NCI-H1417 treated with DMSO at 0.1 percent for 48 hours (cell line): Measurements from ENCODE around the gene BPIFB1.

Source experiments
- DNase-seq: peaks from one replicate; lab custom pipeline; 2025; lab: John Stamatoyannopoulos, UW

Gene BPIFB1

DNA sequence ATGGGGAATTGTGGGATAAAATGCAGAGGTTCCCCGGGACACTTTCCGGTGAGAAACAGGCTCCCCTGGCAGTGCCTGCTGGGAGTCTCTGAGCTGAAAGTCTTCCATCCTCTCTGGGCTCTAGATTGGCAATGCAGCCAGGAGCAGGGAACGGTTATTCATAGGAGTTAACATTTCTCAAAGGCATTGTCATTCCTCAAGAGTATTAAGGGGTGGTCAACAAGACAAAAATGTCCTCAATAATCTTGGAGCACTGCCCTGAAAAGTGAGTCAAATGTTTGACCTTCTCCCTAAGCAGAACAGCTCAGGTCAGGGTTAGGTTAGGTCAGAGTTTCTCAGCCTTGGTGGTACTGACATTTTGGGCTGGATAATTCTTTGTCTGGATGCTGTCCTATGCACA, 13.2 kb downstream of the BPIFB1 start:
- no peak for DNase-seq

DNA sequence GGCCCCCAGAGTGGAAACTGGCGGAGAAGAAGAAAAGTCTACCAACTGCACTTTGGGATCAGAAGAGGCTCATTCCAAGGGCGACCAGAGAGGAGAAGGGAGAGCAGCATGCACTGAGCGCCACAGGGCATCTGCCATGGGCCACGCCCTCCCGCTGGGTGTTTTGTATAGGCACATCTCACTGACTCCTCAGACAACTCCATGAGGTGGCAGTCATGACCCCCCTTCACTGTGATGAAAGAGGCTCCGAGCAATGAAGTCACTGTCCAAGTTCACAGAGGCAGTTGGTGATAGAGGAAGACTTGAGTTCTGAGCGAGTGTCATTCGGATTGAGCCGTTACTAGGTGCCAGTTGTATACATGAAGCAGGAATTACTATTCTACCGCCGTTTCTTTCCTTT, 15.4 kb downstream of the BPIFB1 start:
- DNase-seq: no peak

DNA sequence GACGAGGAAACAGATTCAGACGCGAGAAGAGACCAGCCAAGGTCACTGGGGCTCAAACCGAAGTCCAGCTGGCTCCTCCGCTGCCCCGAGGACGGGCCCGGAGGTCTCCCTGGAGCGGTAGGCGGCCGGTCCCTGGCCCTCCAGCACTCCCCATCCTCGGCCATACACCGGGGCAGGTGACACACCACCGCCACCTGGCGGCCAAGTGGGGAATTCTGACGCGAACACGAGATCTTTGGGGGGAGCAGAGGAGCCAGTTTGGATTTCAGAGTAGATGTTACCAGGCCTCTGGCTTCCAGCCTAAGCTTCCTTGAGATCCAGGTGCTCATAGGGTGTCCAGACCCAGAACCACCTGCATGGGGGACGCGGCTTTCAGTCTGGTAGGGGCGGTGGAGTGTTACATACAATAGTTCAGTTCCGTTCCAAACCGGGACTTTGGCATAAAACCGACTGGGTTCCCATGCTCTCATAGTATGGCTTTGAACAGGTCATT, 16.1 kb downstream of the BPIFB1 start:
- DNase-seq: no peak

DNA sequence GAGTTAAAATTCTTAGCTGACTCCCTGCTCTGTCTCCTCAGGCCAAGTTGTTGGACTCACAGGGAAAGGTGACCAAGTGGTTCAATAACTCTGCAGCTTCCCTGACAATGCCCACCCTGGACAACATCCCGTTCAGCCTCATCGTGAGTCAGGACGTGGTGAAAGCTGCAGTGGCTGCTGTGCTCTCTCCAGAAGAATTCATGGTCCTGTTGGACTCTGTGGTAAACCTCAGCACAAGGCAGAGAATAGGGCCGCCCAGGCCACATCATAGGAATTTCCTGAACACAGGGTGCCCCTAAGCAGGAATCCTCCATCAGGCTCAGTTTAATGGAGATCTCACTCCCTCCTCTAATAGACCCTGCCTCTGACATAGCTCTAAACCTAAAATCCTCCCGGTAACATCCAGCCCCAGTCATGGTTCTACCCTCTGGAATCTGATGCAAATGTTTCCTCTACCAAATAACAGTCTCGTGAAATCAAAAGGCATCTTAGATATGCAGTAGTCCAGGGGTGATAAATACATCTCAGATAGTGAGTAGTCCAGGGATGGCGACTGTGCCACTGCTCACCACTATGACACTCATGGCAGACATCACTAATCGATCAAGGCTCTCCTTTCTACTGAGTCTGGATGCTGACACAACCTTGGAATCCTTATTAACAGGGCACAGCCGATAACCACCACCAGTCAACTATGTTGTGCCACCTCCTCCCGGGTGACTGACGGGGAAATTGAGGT, 18.3 kb downstream of the BPIFB1 start:
- DNase-seq: no peak

DNA sequence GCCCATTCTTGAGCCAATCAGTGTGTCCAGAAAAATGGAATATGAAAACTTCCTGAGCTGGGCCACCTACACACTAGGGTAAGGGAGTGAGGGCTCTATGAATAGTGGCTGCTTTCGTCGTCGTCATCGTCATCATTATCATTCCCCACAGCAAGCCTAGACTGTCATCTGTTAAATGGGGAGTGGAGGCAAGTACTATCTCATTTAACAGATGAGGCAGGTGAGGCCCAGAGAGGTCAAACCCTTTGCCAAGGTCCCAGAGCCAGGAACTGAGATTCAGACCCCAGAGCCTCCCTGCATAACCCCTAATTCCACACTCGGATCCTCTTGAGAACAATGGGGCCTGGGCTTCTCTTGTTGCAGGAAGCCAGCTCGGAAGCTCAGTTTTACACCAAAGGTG, 20.6 kb downstream of the BPIFB1 start:
- no peak for DNase-seq

DNA sequence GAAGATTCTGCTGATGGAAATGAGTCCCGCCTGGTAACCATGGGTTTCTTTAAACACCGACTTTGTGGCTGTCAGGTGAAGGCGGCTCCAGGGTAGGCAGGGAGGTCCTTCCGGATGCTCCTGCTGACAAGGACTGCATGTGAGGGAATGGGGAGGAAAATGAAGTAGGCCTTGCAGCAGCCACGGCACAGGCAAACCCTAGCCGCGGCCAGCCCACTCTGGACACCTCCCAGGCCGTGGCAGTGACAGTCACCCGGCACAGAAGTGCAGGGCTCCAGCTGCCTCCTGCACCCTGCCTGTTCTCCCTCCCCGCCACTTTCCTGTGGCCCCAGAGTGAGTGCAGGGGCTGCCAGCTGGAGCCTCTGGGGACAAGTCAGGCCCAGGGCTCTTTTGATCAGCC, 21.0 kb downstream of the BPIFB1 start:
- DNase-seq: no peak

DNA sequence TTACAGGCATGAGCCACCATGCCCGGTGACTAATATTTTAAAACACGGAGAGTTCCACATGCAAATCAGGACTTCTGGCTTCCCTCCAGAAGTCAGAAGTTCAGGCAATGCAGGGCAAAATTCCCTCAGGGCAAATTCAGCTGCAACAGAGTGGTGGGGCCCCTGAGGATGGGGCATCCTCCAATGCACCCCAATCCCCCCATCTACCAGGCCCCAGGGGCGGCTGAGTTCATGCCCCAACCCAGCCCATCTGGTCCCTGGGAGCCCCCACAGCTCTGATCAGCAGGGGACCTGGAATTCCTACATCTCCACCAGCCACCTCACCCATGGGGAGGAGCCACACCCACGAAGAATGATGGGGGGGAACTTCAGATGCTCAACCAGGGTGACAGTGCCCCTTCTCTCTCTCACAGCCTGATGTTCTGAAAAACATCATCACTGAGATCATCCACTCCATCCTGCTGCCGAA, 22.6 kb downstream of the BPIFB1 start:
- no peak for DNase-seq

DNA sequence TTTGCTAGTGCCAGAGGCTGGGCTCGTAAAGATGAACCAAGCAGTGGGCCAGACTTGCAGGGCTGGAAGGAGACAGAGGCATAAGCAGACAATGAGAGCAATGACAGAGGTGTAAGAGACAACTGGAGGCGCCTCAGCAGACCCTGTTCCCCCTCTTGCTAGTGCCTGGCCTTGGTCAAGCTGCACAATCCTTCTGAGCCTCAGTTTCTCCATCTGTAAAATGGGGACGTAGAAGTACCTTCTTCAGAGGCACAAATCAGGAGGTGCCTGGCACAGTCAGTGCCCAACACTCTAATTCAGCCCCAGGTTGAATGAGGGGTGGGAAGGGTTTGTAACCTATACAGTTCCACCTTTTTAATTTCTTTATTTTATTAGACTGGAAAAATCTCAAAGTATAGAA, 23.2 kb downstream of the BPIFB1 start:
- DNase-seq: no peak

DNA sequence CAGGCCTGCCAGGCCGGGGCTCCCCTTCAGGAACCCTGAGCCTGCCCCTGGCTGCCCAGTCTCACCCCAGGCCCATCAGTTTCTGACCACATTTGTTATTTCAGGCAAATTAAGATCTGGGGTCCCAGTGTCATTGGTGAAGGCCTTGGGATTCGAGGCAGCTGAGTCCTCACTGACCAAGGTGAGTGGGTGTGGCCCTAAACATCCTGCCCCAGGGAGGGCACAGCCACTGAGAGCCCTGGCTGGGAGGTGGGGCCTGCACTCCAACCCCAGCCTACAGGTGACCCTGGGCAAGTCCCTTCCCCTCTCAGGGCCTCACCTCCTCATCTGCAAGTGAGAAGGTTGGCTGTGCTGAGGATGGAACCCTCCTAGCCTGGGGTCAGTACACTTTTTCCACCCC, 23.8 kb downstream of the BPIFB1 start:
- no peak for DNase-seq

DNA sequence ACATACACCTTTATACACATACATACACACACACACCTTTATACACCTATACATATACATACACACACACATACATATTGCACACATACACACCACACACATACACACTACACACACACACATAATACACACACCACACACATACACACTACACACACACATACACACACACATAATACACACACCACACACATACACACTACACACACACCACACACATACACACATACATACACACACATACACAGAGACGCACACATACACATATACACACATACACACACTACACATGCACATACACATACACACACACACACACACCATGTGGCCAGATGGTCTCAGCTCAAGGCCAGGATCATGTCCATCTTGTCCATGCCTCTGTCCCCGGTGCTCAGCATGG, 25.7 kb downstream of the BPIFB1 start:
- no peak for DNase-seq

DNA sequence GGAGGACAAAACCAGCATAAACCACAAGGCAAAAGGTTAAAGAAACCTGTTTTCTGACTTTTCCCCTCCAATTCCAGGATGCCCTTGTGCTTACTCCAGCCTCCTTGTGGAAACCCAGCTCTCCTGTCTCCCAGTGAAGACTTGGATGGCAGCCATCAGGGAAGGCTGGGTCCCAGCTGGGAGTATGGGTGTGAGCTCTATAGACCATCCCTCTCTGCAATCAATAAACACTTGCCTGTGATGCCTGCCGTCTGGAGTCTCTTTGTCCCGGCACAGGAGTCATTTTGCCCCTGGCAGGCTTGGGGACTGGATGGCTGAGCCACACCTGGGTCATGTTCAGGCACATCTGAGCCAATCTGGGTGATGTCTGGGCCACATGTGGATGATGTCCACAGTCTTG, 26.6 kb downstream of the BPIFB1 start:
- no peak for DNase-seq

DNA sequence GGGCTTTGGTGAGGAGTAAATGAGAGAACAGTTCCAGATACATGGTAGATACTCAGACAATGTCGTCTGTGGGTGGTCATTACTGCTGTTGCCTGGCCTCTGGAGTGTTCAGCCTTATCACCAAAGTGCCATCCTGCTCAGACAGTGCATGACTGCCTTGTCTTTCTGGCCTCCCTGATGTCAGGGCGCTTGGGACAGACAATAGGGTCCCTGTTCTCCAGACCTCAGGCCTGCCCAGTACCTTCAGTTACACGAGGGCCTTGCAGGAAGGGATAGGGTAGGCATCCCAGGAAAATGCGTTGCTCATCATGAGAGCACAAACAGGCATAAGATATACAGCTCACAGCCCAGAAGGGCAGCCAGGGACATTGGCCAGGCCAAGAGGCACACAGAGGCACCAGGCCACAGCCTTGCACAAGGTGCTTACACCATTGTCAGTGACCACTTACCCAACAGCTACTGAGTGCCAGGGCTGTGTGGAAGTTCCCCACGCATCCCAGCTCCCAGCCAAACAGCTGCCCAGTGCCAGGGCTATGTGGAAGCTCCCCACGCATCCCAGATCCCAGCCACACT, 27.4 kb downstream of the BPIFB1 start:
- no peak for DNase-seq

DNA sequence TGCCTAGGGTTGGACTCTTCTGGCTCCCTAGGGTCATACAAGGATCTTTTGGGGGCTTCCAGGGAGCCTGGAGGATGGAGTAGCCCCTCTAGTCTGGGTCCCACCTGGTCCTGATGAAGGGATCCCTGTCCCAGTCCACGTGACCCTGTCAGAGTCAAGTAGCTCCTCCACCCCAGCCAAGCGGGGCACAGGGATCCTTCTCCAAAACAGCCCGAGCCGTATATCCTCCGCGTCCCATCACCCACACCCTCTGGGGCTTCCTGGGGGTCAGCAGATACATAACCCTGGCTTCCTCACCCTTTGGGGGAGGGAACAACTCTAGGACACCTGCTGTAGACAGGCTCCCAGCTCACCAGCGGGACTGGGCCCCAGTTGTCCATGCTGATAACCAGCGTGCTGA, 28.0 kb downstream of the BPIFB1 start:
- DNase-seq: no peak

DNA sequence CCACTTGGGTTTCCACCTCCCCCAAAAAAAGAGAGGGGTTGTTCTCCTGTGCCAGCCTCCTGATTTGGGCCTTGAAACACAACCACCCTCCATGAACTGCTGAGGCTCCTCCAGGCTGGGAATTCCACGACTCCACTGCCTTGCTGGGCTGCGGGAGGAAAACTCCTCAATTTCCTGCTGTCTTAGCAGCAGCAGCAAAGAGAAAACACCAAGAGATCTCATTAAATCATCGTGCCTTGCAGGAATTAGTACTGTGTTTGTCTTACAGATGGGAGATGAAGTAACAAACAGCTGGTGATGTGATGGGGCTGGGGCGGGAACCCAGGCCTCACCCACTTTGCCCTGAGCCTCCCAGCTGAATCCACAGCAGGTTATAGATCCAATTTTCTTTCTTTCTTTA, 29.0 kb downstream of the BPIFB1 start:
- DNase-seq: no peak

DNA sequence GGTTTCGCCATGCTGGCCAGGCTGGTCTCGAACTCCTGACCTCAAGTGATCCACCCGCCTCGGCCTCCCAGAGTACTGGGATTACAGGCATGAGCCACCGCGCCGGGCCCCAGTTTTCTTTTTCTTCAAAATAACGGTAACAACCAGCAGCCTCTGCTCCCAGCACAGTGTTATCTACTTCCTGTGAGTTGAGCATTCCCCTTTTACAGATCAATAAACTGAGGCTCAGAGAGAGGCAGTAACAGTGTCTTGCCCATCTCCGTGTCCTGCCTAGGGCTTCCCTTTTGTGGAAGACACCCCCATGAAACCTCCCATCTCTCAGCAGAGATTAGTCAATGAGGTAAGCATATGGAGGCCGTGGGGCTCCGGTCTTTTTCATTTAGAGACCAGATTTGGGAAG, 29.6 kb downstream of the BPIFB1 start:
- no peak for DNase-seq

DNA sequence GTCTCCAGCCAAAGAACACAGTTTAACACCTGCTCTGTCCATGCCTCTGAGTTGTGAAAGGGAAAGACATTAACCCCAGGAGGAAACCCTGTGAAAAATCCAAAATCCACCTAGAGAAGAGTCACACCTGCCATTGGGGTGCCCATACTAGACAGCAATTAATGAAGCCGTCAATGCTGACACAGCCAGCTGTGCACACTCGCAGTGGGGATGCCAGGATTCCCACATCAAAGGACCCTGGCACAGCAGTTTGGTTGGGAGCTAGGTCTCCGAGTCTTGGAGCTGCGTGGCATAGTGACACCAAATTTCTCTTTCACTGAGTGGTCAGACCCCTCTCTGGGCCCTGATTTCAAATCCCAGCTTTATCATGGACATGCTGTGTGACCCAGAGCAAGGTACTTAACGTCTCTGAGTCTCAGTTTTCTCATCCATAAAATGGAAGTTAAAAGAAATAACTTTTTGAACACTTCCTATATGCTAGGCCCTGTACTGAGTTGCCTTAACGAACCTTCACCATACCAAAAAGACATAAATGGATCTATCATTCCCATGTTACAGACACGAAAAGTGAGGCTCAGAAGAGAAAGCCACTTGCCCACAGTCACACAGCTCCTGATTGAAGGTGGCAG, 30.8 kb downstream of the BPIFB1 start:
- DNase-seq: no peak

DNA sequence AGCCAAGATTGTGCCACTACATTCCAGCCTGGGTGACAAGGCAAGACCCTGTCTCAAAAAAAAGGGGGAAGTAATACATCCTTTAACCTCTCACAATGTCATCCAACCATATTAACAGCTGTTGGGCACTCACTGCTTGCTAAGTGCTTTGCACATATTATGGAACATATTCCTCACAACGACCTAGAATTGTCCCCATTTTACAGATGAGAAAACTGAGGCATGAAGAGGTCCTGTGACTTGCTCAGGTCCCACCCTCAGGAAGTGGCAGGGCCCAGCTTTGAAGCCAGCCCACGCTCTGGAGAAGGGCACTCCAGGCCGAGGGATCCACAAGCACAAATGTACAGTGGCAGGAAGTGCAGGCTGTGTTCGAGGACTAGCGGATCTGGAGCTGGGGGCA, 33.3 kb downstream of the BPIFB1 start:
- no peak for DNase-seq

DNA sequence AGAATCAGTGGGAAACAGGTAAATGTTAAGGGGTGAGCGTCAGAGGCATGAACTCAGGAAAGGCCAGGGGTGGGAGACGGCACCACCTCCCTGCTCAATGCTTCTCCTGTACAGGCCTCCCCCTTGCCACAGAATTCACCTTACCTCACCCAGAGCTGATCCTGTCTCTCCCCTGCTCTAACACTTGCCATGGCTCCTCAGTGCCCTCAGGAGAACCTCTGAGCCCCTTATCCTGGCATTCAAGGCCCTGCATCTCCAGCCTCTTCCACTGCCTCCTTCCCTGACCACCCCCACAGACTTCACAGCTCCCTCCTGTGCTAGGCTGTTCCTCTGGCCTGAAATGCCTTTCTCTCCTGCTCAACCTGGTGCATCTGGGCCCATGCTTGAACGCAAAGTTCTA, 33.9 kb downstream of the BPIFB1 start:
- DNase-seq: no peak

DNA sequence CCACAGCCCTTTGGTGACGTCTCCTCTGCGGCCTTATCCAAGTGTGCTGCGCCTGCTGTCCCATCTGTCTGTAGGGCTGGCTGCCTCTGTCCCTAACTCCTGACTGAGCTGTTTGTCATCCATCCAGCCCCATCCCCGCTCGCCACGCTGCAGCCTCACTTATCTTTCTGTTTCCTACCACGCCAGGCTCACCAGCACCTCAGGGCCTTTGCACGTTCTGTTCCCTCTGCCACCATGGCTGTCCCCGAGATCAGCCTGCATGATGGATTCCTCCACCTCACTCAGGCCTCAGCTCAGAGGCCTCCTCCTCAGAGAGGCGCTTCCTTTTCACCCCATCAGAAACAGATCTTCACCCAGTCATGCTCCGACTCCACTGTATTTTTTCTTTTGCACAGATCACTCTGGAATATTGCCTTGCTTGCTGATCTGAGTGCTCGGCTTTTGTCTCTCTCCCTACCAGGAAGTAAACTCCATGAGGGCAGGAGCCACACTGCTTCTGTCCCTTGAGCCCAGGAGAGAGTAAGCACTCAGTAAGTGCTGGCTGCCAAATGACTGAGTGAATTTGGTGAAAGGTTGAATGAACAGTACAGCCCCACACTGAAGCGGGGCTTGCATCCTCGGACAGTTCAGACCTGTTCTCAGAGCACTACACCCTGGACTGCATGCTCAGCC, 34.5 kb downstream of the BPIFB1 start:
- no peak for DNase-seq

DNA sequence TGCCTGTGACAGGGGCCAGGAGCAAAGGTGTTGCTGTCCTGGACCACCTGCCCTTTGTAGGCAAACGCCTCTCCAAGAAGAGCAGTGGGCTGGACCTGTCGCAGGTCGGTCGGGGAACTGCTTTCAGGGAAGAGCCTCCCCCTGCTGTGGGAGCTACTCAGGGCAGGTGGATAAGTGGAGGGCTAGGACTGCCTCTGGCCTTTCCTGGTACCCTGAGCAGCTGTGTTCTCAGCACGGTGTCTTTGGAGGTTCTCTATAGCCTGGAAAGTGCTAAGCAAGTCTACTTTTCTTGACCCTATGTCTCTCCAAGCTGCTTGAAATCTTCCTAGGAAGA, 35.0 kb downstream of the BPIFB1 start:
- no peak for DNase-seq

DNA sequence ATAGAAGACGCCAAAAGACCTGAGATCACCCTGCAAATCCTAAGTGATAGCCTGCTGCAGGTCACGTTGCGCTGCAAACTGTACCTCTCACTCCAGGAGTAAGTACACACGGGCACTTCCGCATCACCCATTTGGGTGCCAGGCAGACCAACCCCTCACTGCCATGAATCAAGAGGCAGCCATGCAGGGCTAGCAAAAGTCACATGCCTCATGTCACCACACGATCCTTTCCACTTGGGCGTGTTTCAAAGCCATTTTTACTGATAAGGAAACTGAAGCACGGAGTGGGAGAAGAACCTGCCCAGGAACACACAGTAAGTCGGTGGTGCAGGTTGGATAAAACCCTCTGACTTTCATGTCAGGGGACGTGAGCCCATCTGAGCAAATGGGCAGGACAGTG, 37.0 kb downstream of the BPIFB1 start:
- no peak for DNase-seq

DNA sequence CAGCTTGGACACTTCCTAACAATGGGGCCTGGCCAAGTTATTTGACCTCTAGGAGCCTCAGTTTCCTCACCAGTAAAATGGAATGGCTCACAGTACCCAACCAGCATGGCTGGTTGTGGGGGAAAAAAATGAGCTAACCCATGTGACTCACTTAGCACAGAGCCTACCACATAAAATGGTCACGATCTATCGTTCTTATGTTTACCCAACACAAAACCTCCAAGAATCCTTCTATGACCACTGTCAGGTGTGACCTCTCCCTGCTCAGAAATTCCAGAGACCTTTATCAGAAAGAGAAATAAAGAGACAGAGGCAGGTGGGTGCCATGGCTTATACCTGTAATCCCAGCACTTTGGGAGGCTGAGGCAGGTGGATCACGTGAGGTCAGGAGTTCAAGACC, 39.4 kb downstream of the BPIFB1 start:
- no peak for DNase-seq

DNA sequence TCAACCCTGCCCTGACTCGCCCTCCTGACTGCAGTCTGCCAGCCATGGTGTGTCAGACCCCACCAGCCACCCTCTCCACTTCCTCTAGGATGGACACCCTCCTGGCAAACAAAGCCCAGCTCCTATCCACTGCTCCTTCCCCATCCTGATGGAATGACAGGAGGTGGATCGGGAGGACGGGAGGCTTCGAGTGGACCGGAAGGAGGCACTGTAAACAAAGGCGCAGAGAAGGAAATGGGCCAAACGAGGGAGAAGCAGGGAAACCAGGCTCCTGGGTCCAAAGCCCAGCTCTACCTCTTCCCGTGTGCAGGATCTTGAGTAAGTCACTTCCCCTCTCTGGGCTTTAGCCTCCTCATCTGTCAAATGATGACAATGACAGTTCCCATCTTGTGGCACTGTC, 40.2 kb downstream of the BPIFB1 start:
- no peak for DNase-seq
